Esophagus muscularis mucosa (tissue), 4 donors: Measurements from ENCODE around the gene PFDN1. TPM values are rescaled to one million over a fixed set of nuclear protein-coding genes. Genes with fewer than 3 reads are reported as not detected.

Experiments used
- DNase-seq: peaks from one replicate; pipeline ENCODE4 v3.0.0-alpha.2; 2017; ENCODE audit errors: extremely low spot score
- H3K27ac ChIP-seq, 4 donors: fragments of 200-600 bp; sonication (generic); replicated peaks in 1 of 4; 1 replicate in 3 of 4; 2 replicates in 1 of 4; pipeline ENCODE4 v1.5.1; 2016 to 2019; ENCODE audit warnings: mild to moderate bottlenecking in 1 of 4
- H3K27me3 ChIP-seq, 4 donors: fragments of 200-600 bp; sonication (generic); one replicate each; pipeline versions ENCODE4 v1.5.1 to v1.6.0; 2016 to 2019
- H3K36me3 ChIP-seq, 4 donors: fragments of 200-600 bp; sonication (generic); one replicate each; pipeline ENCODE4 v1.5.1; 2016 to 2019
- H3K4me1 ChIP-seq, 4 donors: fragments of 200-600 bp; sonication (generic); one replicate each; pipeline ENCODE4 v1.5.1; 2016 to 2019
- H3K4me3 ChIP-seq, 4 donors: fragments of 200-600 bp; sonication (generic); 1 replicate in 2 of 4; 2 replicates in 2 of 4; pipeline ENCODE4 v1.5.1; 2016 to 2019; ENCODE audit warnings: mild to moderate bottlenecking in 4 of 4, moderate library complexity in 1 of 4
- H3K9me3 ChIP-seq, 4 donors: fragments of 200-600 bp; sonication (generic); 1 replicate in 3 of 4; 2 replicates in 1 of 4; pipeline ENCODE4 v1.5.1; 2016 to 2019
- EP300 ChIP-seq: sonication (generic); formaldehyde crosslinking; IDR thresholded peaks from one replicate; pipeline ENCODE4 v1.6.1; 2017; ENCODE audit warnings: antibody characterized with exemption
- POLR2A ChIP-seq: fragments of 450-650 bp; IDR thresholded peaks from one replicate; pipeline ENCODE4 v1.6.1; 2017; ENCODE audit warnings: antibody characterized with exemption, moderate library complexity, mild to moderate bottlenecking, low read depth
- POLR2AphosphoS5 ChIP-seq, 2 donors: sonication (generic); formaldehyde crosslinking; IDR thresholded peaks; one replicate each; pipeline ENCODE4 v1.6.1; 2017; ENCODE audit warnings: antibody characterized with exemption in 2 of 2
- WGBS: methylation state at CpG from one replicate; pipeline ENCODE4 v1.1.5; 2018; 5-methylcytosine and 5-hydroxymethylcytosine counted together
- intact Hi-C: fragments of 100-400 bp; cut with DNase I; formaldehyde crosslinking; loops from one replicate; pipeline ENCODE4 v1.15.1; 2023
- total RNA-seq, 4 donors: library from RNA; depleted of rRNA; stranded (reverse); fragments of >200 nt; gene quantifications; one replicate each; pipeline versions ENCODE4 v1.1.0 to v1.2.1, GENCODE V29; 2016
- TF ChIP-seq, protein P1 (sequence below), 3 experiments: fragments of 200-600 bp in 2 of 3; fragments of 450-650 bp in 1 of 3; sonication (generic) in 2 of 3; IDR thresholded peaks; one replicate each; pipeline ENCODE4 v1.5.1; 2017 to 2019; ENCODE audit warnings: antibody characterized with exemption in 3 of 3, mild to moderate bottlenecking in 2 of 3, moderate library complexity in 1 of 3

PFDN1 gene
- total RNA-seq, 4 donors from 2014 or later = 84.8 to 126 (median 101) TPM

DNA sequence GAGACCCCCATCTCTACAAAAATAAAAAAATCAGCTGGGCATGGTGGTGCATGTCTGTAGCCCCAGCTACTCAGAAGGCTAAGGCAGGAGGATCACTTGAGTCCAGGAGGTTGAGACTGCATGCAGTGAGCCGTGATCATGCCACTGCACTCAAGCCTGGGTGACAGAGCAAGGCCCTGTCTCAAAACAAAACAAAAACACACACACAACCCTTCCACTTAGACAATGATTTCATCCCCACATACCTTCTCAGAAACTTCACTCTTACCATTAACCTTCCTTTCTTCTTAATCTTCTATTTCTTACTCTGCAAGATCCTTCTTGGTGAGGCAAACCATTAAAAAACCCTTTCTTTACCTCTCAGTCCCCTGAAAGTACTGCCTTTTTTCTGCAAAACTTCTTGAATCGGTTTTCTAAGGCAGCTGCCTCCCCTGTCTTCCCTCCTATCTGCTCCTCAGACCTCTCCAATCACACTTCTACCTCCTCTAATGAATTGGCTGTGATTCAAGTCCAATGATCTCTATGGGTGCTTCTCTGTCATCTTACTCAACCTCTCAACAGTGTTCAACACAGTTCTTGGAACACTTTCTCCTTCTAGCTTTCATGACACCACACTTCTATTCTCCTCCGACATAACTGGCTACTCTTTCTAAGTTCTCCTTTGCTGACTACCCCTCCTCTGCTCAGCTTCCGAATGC is 47.3 kb downstream of the PFDN1 start:
- DNase-seq = no peak
- Histone ChIP-seq H3K36me3 (peaks cover 0 to 15% (median 2%) of the 10 kb centered on the region in 4 donors), H3K4me3 (no peak overlapping the region), H3K9me3 (no peaks in the 10 kb centered on the region), H3K4me1 (peaks cover 25 to 39% (median 36%) of the 10 kb centered on the region in 4 donors), H3K27me3 (no peaks in the 10 kb centered on the region), H3K27ac (no peak overlapping the region)
- TF ChIP-seq POLR2A (no peak), EP300 (no peak), POLR2AphosphoS5 (IDR thresholded peaks at IDR 0.05) (no peak)
- TF ChIP-seq, protein P1, sequence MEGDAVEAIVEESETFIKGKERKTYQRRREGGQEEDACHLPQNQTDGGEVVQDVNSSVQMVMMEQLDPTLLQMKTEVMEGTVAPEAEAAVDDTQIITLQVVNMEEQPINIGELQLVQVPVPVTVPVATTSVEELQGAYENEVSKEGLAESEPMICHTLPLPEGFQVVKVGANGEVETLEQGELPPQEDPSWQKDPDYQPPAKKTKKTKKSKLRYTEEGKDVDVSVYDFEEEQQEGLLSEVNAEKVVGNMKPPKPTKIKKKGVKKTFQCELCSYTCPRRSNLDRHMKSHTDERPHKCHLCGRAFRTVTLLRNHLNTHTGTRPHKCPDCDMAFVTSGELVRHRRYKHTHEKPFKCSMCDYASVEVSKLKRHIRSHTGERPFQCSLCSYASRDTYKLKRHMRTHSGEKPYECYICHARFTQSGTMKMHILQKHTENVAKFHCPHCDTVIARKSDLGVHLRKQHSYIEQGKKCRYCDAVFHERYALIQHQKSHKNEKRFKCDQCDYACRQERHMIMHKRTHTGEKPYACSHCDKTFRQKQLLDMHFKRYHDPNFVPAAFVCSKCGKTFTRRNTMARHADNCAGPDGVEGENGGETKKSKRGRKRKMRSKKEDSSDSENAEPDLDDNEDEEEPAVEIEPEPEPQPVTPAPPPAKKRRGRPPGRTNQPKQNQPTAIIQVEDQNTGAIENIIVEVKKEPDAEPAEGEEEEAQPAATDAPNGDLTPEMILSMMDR (IDR thresholded peaks at IDR 0.05) = no peak
- 90% methylated on average over 4 of the region's 4 CpGs for WGBS
- intact Hi-C loops = no loop called here

DNA sequence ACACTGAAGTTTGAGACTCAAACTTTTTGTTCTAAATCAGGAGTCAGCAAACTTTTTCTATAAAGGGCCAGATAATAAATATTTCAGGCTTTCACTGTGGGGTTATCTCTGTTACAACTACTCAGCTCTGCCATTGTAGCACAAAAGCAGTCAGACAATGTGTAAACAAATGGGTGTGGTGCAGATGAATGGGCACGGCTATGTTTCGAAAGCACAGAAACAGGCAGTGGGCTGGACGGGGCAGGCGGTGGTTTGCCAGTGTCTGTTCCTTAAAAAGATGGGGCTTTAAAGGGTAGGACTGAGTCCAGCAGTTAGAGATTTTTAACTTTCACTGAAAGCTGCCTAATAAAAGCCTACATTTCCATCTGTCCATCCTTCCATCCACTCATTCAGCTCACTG is 48.9 kb downstream of the PFDN1 start:
- no peak for DNase-seq
- Histone ChIP-seq H3K4me3 (no peak overlapping the region), H3K27ac (no peak overlapping the region), H3K4me1 (peaks cover 25 to 38% (median 36%) of the 10 kb centered on the region in 4 donors), H3K9me3 (no peaks in the 10 kb centered on the region), H3K27me3 (no peaks in the 10 kb centered on the region), H3K36me3 (peaks cover 0 to 19% (median 13%) of the 10 kb centered on the region in 4 donors)
- intact Hi-C loops = no loop called here
- TF ChIP-seq POLR2A = no peak
- peak in 1 of 2 donors; percentile 6 for TF ChIP-seq POLR2AphosphoS5 (IDR thresholded peaks at IDR 0.05)
- 43% methylated on average over 4 of the region's 4 CpGs for WGBS

DNA sequence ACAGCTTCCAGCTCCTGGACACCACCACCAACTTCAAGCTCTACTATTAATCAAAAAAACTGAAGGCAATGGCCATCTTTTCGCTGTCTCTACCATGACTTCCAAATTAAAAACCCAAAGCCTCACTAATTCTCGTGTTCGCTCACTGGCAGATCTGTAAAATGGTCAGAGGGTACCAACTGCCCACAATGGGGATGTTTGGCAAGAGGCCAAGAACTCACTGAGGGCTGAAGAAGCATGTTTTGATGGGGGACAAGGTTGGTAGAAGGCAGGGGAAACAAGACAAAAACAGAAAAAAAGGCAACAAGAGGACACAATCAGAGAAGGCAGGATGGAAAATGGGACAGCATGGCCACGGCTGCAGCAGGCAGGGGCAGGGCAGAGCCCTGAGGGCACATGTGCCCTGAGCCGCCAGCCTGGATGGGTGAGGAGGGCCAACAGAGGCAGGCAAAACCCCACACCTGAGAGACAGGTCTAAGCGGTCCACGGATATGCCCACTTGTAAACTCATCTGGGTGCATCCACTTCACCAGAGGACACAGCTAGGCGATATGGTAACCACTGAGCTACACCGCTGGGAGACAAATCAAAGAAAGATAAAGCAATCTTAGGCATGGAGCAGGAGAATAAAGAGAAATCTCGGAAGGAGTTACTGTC is 50.3 kb downstream of the PFDN1 start:
- H3K27me3 ChIP-seq = no peaks in the 10 kb centered on the region
- no peak for DNase-seq
- intact Hi-C loops = no loop called here
- no peaks in the 10 kb centered on the region for H3K9me3 ChIP-seq
- no peak overlapping the region for H3K27ac ChIP-seq
- TF ChIP-seq EP300 (no peak), POLR2A (no peak), POLR2AphosphoS5 (IDR thresholded peaks at IDR 0.05) (no peak)
- TF ChIP-seq, protein P1 (IDR thresholded peaks at IDR 0.05) = no peak
- peaks cover 0 to 19% (median 13%) of the 10 kb centered on the region in 4 donors for H3K36me3 ChIP-seq
- H3K4me1 ChIP-seq = peaks cover 25 to 43% (median 42%) of the 10 kb centered on the region in 4 donors
- 97% methylated on average over 10 of the region's 10 CpGs for WGBS
- no peak overlapping the region for H3K4me3 ChIP-seq

DNA sequence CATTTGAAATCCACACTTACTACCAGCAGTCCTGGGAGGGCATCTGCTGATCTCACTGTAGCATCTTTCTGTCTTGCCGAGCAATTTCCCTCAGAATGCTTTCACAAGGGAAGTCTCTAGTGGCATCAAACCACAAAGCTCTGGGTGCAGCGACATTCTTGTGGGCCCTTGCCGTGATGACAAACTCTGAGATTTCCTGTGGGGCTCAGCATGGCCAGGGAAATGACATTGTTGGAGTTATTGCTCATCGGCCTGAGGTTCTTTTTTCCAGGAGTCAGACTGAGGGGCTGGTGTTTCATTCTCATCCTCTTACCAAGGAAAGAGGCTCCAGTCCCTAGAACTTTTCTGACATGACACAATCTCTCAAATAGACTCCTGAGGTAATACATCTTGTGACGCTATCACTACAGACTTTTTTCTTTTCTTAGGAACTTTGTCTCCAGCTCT is 51.4 kb downstream of the PFDN1 start:
- DNase-seq = no peak
- no peaks in the 10 kb centered on the region for H3K27me3 ChIP-seq
- no peak overlapping the region for H3K4me3 ChIP-seq
- H3K4me1 ChIP-seq = peaks cover 30 to 53% (median 50%) of the 10 kb centered on the region in 4 donors
- peak overlapping the region in 1 of 4 donors; percentile 23 for H3K27ac ChIP-seq
- intact Hi-C loops = no loop called here
- 62% methylated on average over 5 of the region's 5 CpGs for WGBS
- TF ChIP-seq POLR2AphosphoS5 (IDR thresholded peaks at IDR 0.05) (no peak), EP300 (no peak), POLR2A (no peak)
- TF ChIP-seq, protein P1 (IDR thresholded peaks at IDR 0.05) = no peak
- peaks cover 0 to 19% (median 13%) of the 10 kb centered on the region in 4 donors for H3K36me3 ChIP-seq
- no peaks in the 10 kb centered on the region for H3K9me3 ChIP-seq

DNA sequence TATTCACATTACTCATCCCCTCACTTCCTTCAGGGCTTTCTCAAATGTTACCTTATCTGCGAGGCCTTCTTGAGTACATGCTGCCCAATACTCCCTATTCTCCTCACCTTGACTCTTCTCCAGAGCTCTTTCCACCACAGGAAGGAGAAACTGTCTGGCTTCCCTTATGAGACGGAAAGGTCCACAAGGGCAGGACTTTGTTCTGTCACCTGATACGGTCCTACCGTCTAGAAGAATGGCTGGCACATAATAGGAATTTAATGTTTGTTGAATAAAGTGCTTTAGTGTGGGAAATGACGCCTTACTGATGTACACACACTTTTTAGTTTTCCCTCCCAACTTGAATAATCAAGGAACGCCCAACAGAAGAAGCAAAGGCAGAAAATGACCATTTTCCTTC is 52.5 kb downstream of the PFDN1 start:
- 83% methylated on average over 6 of the region's 6 CpGs for WGBS
- Histone ChIP-seq H3K27me3 (no peaks in the 10 kb centered on the region), H3K9me3 (no peaks in the 10 kb centered on the region), H3K4me1 (peaks cover 42 to 65% (median 58%) of the 10 kb centered on the region in 4 donors), H3K36me3 (peaks cover 0 to 22% (median 14%) of the 10 kb centered on the region in 4 donors), H3K27ac (no peak overlapping the region), H3K4me3 (no peak overlapping the region)
- no peak for DNase-seq
- TF ChIP-seq POLR2A (no peak), EP300 (no peak), POLR2AphosphoS5 (IDR thresholded peaks at IDR 0.05) (no peak)
- TF ChIP-seq, protein P1 (IDR thresholded peaks at IDR 0.05) = no peak
- intact Hi-C loops = no loop called here
